Epithelial cell of proximal tubule (primary cell): ENCODE data around the gene ACADL. TPM values are rescaled to one million over a fixed set of nuclear protein-coding genes. Genes with fewer than 3 reads are reported as not detected.

Experiments used
- DNase-seq: peaks from one replicate; pipeline ENCODE4 v3.0.0-alpha.2; 2011; ENCODE audit warnings: low read depth
- H3K4me3 ChIP-seq: 2 replicates; pipeline ENCODE4 v1.5.1; 2011; ENCODE audit warnings: low read depth, mild to moderate bottlenecking, low read length
- CTCF ChIP-seq: conservative IDR thresholded peaks from 2 replicates; pipeline ENCODE4 v1.5.1; 2012; ENCODE audit warnings: low read depth, mild to moderate bottlenecking, low read length
- total RNA-seq: library from RNA; depleted of rRNA; stranded (reverse); fragments of >200 nt; gene quantifications from 2 replicates; pipeline ENCODE4 v1.2.3, GENCODE V29; 2015

ACADL gene
- total RNA-seq, 1 donor from 2014 or later = 0.17 TPM

GRCh38 chr2:210262036-210262435 lies 36.8 kb upstream of the ACADL start:
- H3K4me3 ChIP-seq = no peak overlapping the region
- no peak for TF ChIP-seq CTCF
- DNase-seq = no peak

- TF ChIP-seq CTCF = no peak
- H3K4me3 ChIP-seq = no peak overlapping the region
- DNase-seq = no peak
Measured at GRCh38 chr2:210259687-210260086, 34.4 kb upstream of the ACADL start.

GRCh38 chr2:210252699-210253606 lies 27.7 kb upstream of the ACADL start:
- no peak overlapping the region for H3K4me3 ChIP-seq
- no peak for TF ChIP-seq CTCF
- DNase-seq = no peak

- TF ChIP-seq CTCF = no peak
- DNase-seq = no peak
- H3K4me3 ChIP-seq = no peak overlapping the region
Measured at GRCh38 chr2:210250622-210251021, 25.4 kb upstream of the ACADL start.

- no peak for TF ChIP-seq CTCF
- no peak for DNase-seq
- no peak overlapping the region for H3K4me3 ChIP-seq
Measured at GRCh38 chr2:210233487-210233886, 8.2 kb upstream of the ACADL start.

- H3K4me3 ChIP-seq = no peak overlapping the region
- no peak for DNase-seq
- TF ChIP-seq CTCF = no peak
Measured at GRCh38 chr2:210230984-210231383, 5.7 kb upstream of the ACADL start.

GRCh38 chr2:210230518-210230917 lies 5.3 kb upstream of the ACADL start:
- no peak for DNase-seq
- no peak overlapping the region for H3K4me3 ChIP-seq
- TF ChIP-seq CTCF = no peak
